ENCODE measurements around the gene WNT3A.

- TF ChIP-seq CTCF (IDR thresholded peaks at IDR 0.05; ENCODE audit: low read depth, low read length) (no peak), EZH2phosphoT487 (IDR thresholded peaks at IDR 0.05; ENCODE audit: low read depth) (no peak)
These were observed 76.4 kb downstream of the WNT3A start for GRCh38 chr1:228082918-228083870.
